A375 (cell line): ENCODE measurements around the gene NLRX1. TPM values are rescaled to one million over a fixed set of nuclear protein-coding genes. Genes with fewer than 3 reads are reported as not detected.

Experiments
- total RNA-seq: library from RNA; depleted of rRNA; stranded (reverse); fragments of >200 nt; shearing (Covaris generic); gene quantifications from 2 replicates; pipeline ENCODE4 v1.2.3, GENCODE V29; 2014; rRNA removed

NLRX1 gene
- 19.2 and 24.3 TPM in 2 replicates for total RNA-seq

GRCh38 chr11:119168471-119169281, at the start of gene NLRX1:
Gene NLRX1 (plus strand): TSS chr11:119168725. CDS start chr11:119171404, 2,679 bp downstream.

GRCh38 chr11:119121008-119121810, 47.3 kb upstream of the NLRX1 start, which contains the start of gene HINFP:
Gene HINFP (plus strand): TSS chr11:119121580. CDS start chr11:119126945, 5,365 bp downstream.

GRCh38 chr11:119149018-119149785, 19.3 kb upstream of the NLRX1 start, which contains the start of gene ABCG4:
Gene ABCG4 (plus strand): TSS chr11:119149052. CDS start chr11:119149966, 914 bp downstream.

GRCh38 chr11:119205574-119206510, 37.3 kb downstream of the NLRX1 start, which contains the start of gene CBL:
Gene CBL (plus strand): TSS chr11:119206339. CDS start chr11:119206418, 79 bp downstream.

Other genes starting within 250 kb of the NLRX1 start
- gene BCL9L, start 242.8 kb upstream of the NLRX1 start, total RNA-seq, result 20.1 and 20.4 TPM in 2 replicates
- not detected in 2 replicates for gene UPK2, start 212.4 kb upstream of the NLRX1 start, total RNA-seq
- gene FOXR1, start 197.0 kb upstream of the NLRX1 start, total RNA-seq, result not detected in 2 replicates
- 43.6 and 48.3 TPM in 2 replicates for gene CENATAC, start 170.6 kb upstream of the NLRX1 start, total RNA-seq
- gene RPS25, start 150.4 kb upstream of the NLRX1 start, total RNA-seq, result 1,513 and 1,807 TPM in 2 replicates
- gene TRAPPC4, start 150.0 kb upstream of the NLRX1 start, total RNA-seq, result 116 and 119 TPM in 2 replicates
- 23.9 and 33.9 TPM in 2 replicates for gene SLC37A4, start 137.8 kb upstream of the NLRX1 start, total RNA-seq
- 183 and 189 TPM in 2 replicates for gene HYOU1, start 111.5 kb upstream of the NLRX1 start, total RNA-seq
- 35.2 and 39.1 TPM in 2 replicates for gene VPS11, start 100.9 kb upstream of the NLRX1 start, total RNA-seq
- 9.5 and 13.5 TPM in 2 replicates for gene HMBS, start 83.8 kb upstream of the NLRX1 start, total RNA-seq
- gene DPAGT1, start 66.9 kb upstream of the NLRX1 start, total RNA-seq, result 25.1 and 54.7 TPM in 2 replicates
- gene C2CD2L, start 61.4 kb upstream of the NLRX1 start, total RNA-seq, result 17.9 and 18.2 TPM in 2 replicates
- gene HINFP, start 47.1 kb upstream of the NLRX1 start, total RNA-seq, result 10.7 and 13.2 TPM in 2 replicates
- 0.08 and 0.23 TPM in 2 replicates for gene ABCG4, start 19.7 kb upstream of the NLRX1 start, total RNA-seq
- 0.11 TPM in 1 of 2 replicates, not detected in the other for gene NHERF4, start 16.8 kb downstream of the NLRX1 start, total RNA-seq
- gene CBL, start 37.6 kb downstream of the NLRX1 start, total RNA-seq, result 9.6 and 10.9 TPM in 2 replicates
- 182 and 200 TPM in 2 replicates for gene MCAM, start 148.4 kb downstream of the NLRX1 start, total RNA-seq
- 7.1 and 7.5 TPM in 2 replicates for gene RNF26, start 165.8 kb downstream of the NLRX1 start, total RNA-seq
- not detected in 2 replicates for gene C1QTNF5, start 172.2 kb downstream of the NLRX1 start, total RNA-seq
- not detected in 2 replicates for gene MFRP, start 178.0 kb downstream of the NLRX1 start, total RNA-seq
- 1.3 and 1.8 TPM in 2 replicates for gene USP2, start 213.0 kb downstream of the NLRX1 start, total RNA-seq